ENCODE measurements around the gene C17orf75.

Gene C17orf75

DNA sequence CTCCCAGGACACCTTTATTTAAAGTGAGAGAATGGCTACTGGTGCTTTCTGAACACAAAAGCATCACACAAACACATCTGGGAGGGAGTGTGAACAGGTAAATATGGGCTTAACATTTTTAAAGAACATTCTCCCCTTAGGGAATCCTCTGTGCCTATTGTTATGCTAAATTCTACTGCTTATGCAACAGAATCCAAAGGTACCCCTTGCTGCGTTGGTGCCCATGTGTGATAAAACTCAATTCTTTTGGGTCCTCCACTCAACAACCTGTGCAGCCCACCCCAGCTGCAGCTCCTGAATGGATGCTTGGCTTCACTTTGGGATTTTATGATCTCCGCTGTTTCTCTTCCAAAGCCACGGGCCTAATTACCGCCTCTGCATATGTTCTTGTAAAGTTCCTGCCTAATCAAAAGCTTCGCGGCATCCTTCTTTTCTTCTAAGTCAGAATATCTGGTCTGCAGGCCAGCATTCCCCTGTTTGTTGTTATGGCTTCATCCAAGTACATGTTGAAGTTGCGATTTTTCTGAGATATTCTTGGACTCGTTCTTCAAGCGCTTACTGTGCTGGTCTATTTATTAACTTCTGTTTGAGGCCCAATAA, 52.4 kb downstream of the C17orf75 start:
- no peak for DNase-seq (ENCODE audit: low spot score)
- in situ Hi-C loops (cut with MboI; ENCODE audit: low pct_unique_long_range_greater_than_20kb, low sequenced_read_pairs, unreplicated experiment), result no loop called here
- TF ChIP-seq, protein P1, sequence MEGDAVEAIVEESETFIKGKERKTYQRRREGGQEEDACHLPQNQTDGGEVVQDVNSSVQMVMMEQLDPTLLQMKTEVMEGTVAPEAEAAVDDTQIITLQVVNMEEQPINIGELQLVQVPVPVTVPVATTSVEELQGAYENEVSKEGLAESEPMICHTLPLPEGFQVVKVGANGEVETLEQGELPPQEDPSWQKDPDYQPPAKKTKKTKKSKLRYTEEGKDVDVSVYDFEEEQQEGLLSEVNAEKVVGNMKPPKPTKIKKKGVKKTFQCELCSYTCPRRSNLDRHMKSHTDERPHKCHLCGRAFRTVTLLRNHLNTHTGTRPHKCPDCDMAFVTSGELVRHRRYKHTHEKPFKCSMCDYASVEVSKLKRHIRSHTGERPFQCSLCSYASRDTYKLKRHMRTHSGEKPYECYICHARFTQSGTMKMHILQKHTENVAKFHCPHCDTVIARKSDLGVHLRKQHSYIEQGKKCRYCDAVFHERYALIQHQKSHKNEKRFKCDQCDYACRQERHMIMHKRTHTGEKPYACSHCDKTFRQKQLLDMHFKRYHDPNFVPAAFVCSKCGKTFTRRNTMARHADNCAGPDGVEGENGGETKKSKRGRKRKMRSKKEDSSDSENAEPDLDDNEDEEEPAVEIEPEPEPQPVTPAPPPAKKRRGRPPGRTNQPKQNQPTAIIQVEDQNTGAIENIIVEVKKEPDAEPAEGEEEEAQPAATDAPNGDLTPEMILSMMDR (IDR thresholded peaks at IDR 0.05; ENCODE audit: extremely low read depth, insufficient read depth, missing control alignments), result no peak

DNA sequence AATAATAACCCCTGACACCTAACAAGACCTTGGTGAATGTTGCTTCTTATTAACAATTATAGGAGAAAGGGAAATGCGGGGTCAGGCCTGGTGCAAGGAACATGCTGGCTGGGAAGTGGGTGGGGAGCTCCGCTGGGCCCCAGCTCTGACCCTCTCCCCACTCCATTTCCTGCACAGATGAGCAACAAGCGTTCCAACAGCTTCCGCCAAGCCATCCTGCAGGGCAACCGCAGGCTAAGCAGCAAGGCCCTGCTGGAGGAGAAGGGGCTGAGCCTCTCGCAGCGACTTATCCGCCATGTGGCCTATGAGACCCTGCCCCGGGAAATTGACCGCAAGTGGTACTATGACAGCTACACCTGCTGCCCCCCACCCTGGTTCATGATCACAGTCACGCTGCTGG, 53.4 kb downstream of the C17orf75 start:
- TF ChIP-seq, protein P1 (IDR thresholded peaks at IDR 0.05; ENCODE audit: extremely low read depth, insufficient read depth, missing control alignments), result no peak
- in situ Hi-C loops (cut with MboI; ENCODE audit: low pct_unique_long_range_greater_than_20kb, low sequenced_read_pairs, unreplicated experiment), result no loop called here

DNA sequence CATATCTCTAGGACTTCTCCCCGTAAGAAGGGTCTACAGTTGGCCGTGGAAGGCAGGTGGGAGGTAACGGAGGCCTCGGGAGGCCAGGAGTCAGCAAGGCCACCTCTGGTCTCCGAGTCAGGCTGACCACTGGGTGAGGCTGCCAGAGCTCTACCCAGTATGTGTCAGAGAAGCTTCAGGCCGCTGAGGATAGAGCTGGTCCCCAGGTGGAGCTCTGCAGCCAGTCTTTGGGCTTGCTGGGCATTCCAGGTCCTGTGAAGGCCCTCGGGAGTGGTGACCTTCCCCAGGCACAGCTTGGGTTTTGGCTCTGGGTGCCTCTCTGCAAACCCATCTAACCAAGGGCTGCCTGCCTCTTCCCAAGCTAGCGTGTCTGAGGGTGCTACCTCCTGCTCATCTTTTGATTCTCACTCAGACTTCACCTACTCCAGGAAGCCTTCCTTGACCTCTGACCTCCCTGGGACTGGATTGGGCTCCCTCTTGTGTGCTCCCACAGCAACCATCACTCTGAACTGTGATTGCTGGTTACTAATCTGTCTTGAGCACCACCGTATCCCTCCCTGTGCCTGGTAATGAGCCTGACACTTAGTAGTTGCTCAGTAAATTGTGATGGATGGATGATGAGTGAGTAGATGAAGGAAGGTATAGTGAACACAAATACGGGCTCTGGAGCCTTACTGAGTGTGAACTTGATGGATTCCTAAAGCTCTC, 54.0 kb downstream of the C17orf75 start:
- TF ChIP-seq, protein P1 (IDR thresholded peaks at IDR 0.05; ENCODE audit: extremely low read depth, insufficient read depth, missing control alignments), result no peak
- no peak for DNase-seq (ENCODE audit: low spot score)
- in situ Hi-C loops (cut with MboI; ENCODE audit: low pct_unique_long_range_greater_than_20kb, low sequenced_read_pairs, unreplicated experiment), result no loop called here

More for the DNA sequence above, 53.4 kb downstream of the C17orf75 start:
- DNase-seq (ENCODE audit: low spot score), result no peak

DNA sequence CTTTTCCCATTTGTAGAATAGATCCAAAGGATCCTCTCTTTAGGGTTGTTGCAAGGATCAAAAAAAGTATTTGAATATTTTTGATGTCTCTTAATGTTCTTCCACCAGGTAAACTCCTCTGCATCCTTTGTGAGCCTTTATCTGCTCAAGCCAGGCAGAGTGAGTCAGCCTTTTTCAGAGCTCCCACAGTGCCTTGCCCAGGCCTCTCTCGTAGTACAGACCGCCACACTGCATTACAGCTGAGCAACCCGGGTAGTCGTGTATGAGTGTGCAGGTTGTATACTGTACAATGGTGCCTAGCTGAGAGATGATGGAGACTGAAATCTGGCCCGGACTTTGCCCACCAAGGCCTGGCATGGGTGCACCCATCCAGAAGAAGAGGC, 55.5 kb downstream of the C17orf75 start:
- TF ChIP-seq, protein P1 (IDR thresholded peaks at IDR 0.05; ENCODE audit: extremely low read depth, insufficient read depth, missing control alignments), result no peak
- in situ Hi-C loops (cut with MboI; ENCODE audit: low pct_unique_long_range_greater_than_20kb, low sequenced_read_pairs, unreplicated experiment), result no loop called here
- no peak for DNase-seq (ENCODE audit: low spot score)

DNA sequence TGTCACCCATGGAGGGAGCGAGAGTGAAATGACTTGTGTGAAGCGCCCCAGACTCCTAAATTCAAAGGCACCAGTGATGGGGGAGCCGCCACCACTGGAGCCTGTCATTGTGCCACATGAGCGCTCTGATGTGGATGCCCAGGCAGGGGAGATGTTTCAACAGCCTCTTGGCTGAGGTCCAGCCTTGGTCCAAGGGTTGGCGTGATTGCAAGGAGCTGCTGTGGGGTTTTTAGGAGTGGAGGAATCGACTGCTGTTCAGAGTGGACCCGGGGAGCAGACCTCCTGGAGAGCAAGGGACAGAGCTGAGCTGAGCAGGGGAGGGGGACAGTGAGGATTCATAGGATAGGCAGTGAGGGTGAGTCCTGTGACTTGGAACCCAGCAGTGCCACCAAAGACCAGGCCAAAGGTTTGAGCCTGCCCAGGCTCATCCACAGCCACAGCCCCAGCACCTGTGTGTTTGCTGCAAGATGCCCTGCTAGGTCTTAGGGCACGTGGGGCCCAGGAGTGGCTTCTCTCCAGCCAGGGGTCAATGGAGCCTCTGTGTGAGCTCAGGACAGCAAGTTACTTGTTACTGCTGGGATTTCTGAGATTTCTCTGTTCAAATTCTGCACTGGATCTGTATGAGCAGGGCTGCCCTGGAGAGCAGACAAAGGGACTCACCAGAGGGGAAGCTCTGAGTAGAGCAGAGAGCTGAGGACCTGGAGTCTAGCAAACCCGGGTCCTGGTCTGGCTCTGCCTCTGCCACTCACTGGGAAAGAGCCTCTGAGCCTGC, 56.0 kb downstream of the C17orf75 start:
- no peak for DNase-seq (ENCODE audit: low spot score)
- TF ChIP-seq, protein P1 (IDR thresholded peaks at IDR 0.05; ENCODE audit: extremely low read depth, insufficient read depth, missing control alignments), result no peak
- in situ Hi-C loops (cut with MboI; ENCODE audit: low pct_unique_long_range_greater_than_20kb, low sequenced_read_pairs, unreplicated experiment), result no loop called here

DNA sequence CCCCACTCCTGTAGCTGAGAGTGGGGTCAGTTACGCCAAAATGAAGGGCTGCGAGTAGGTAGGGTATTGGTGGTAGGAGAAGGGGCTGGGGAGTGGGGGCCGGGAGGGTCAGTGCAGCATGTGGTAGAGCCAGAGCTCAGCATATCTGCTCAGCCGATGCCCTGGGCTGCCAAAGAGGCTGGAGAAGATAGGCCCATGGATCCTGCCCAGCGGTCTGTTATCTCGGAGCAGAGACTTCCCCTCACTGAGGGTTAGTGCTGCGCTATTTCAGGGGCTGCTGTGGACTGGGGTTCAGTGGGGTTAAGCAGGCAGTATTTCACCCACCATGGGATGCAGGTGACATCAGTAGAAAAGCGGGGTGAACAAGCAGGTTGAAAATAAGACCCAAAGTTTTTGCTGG, 56.7 kb downstream of the C17orf75 start:
- TF ChIP-seq, protein P1 (IDR thresholded peaks at IDR 0.05; ENCODE audit: extremely low read depth, insufficient read depth, missing control alignments), result no peak
- no peak for DNase-seq (ENCODE audit: low spot score)
- in situ Hi-C loops (cut with MboI; ENCODE audit: low pct_unique_long_range_greater_than_20kb, low sequenced_read_pairs, unreplicated experiment), result no loop called here

All from GM13977 (cell line).